Daoy (cell line): ENCODE measurements around the gene FGGY. TPM values are rescaled to one million over a fixed set of nuclear protein-coding genes. Genes with fewer than 3 reads are reported as not detected.
A peak's percentile ranks its signal among the peaks of the same experiment; 100 is the strongest.

Source experiments
- DNase-seq: peaks from one replicate; pipeline ENCODE4 v3.0.0-alpha.2; 2015; ENCODE audit warnings: low read depth
- total RNA-seq: library from RNA; depleted of rRNA; stranded (reverse); fragments of >200 nt; shearing (Covaris generic); gene quantifications from 2 replicates; pipeline ENCODE4 v1.2.3, GENCODE V29; 2014

Gene FGGY
- total RNA-seq, 1 experiment from 2014 or later: 15.7 TPM

- no peak for DNase-seq
Measured at GRCh38 chr1:59383963-59384362, 87.1 kb downstream of the FGGY start.

GRCh38 chr1:59384443-59384842 is 87.5 kb downstream of the FGGY start:
- no peak for DNase-seq

- DNase-seq: no peak
Measured at GRCh38 chr1:59388191-59388590, 91.3 kb downstream of the FGGY start.

DNA sequence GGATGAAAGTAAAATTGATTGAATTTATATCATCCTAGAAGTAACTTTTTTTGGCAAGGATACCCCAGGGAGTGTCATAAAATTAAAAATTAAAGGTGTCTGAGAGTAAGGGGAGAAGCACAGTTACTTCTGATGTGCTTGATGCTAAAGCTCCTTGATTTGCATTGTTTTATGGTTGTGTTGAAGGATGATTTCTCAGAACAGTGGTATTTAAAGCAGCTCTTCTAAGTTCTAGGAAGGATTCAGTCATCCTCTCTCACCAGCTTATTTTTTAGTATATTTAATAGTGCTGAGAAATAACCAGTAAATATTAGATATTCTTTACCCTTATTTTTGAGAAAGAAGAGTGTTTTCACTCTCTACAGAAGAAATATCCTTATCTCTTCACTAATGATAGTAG is 93.0 kb downstream of the FGGY start:
- DNase-seq: no peak

- DNase-seq: no peak
Measured at GRCh38 chr1:59390307-59390706, 93.4 kb downstream of the FGGY start.

GRCh38 chr1:59391212-59392179 is 94.6 kb downstream of the FGGY start:
- no peak for DNase-seq

- DNase-seq: peak; percentile 60
Measured at GRCh38 chr1:59393211-59394180, 96.6 kb downstream of the FGGY start.

DNA sequence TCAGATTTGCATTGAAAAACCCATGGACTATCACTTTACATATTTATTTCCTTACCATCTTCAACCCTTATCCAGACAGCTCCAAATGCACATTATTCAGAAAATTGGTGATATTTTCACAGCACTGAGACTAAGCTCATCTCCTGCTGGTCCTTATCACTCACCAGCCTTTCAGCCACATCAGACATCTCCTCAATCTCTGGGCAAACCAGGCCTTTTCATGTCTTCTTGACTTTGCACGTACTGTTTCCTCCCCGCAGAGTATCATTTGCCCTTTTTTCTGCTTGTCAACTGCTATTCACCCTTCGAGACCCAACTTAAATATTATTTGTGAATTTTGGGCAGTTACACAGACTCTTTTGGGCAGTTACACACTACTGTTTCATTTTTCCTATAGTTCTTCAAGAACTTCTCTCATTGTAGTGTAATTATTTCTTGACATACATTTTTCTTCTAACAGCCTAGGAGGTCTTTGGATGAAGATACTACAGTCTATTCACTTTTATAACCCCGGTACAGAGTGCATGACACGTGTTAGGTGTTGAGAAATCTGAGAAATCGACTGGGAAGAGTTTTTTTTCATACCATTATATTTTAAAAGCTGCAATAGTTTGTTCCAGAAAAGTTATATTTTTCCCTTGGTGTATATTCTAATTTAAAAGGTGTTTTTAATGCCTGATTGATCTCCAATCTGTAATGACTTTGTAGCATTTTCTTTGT is 98.0 kb downstream of the FGGY start:
- no peak for DNase-seq

- no peak for DNase-seq
Measured at GRCh38 chr1:59396387-59396786, 99.5 kb downstream of the FGGY start.

DNA sequence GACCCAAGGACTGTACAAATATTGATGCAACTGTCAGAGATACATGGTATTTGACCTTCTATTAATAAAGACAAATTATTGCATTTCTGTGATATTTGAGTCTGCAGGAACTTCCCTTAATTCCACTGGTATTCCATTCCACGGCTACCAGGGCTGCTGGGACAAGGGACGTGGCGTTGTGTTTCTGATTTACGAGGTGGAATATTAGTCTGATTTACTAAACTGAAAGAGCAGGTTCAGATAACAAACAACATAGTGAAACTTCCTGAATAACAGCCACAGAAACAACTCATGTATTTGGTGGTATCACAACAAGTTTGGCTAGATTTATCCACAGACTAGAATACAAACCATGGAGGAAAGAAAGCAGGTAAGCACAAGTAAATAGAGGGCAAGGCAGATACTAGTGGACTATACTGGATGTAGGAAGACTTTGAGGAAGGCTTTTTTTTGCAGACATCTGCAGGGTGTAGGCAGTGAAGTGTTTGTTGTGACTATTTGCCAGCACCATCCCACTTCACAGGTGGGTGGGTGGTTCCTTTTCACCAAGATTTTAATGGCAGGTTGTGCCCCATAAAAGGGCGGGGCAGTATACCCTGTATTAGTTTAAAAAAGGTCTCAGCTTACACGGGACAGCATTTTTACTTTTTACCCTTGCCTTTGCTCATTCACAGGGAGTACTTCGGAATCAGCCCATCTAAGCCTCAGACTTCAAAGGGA is 100.4 kb downstream of the FGGY start:
- DNase-seq: no peak

GRCh38 chr1:59399642-59400041 is 102.7 kb downstream of the FGGY start:
- no peak for DNase-seq

GRCh38 chr1:59401581-59401980 is 104.7 kb downstream of the FGGY start:
- DNase-seq: no peak

- DNase-seq: no peak
Measured at GRCh38 chr1:59404796-59405195, 107.9 kb downstream of the FGGY start.

DNA sequence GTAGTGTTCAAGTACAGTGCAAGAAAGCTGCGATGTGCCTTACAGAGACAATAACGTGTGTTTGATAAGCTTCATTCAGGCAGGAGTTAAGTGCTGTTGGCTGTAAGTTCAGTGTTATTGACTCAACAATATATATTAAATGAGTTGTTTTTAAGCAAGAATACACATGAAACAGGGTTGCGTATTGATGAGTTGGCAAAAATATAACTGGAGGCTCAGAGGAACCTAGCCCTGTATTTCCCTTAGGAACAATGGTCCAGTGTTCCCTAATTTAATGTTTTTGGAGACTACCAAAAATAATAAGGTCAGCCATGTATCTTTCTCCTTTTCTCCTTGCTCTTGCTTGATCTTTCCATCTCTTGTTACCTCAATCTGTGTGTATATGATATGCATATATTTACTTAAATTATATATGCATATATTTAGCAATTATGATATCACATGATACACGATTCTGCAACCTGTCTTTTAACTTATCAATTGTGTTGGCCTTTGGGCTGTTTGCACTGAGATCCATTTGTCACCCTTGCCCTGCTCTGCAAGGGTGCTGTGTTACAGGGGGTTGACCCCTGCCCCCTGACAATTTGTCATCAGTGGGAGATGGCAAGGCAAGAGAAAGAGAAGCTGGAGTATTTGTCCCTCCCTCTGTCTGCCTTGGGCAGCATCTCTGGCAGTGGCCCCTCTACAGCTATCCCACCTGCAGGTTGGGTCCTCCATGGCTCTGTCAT is 109.7 kb downstream of the FGGY start:
- no peak for DNase-seq

GRCh38 chr1:59408608-59409240 is 111.8 kb downstream of the FGGY start:
- DNase-seq: no peak

DNA sequence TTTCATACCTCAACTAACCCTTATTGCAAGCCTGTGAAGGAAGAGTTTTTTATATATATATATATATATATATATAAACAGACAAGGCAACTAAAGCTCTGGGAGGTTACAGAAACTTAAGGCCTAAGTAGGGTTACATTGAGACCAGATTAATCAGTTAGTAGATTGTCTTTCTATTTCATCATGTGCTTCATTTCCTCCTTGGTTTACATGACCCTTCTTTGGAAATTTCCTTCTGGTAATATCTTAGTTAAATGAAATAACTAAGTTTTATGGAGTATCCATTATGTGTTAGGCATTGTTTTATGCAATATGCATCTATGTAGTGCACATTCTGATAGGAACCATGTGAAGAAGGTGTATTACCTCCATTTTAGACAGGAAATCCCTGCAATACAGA is 112.7 kb downstream of the FGGY start:
- DNase-seq: no peak

DNA sequence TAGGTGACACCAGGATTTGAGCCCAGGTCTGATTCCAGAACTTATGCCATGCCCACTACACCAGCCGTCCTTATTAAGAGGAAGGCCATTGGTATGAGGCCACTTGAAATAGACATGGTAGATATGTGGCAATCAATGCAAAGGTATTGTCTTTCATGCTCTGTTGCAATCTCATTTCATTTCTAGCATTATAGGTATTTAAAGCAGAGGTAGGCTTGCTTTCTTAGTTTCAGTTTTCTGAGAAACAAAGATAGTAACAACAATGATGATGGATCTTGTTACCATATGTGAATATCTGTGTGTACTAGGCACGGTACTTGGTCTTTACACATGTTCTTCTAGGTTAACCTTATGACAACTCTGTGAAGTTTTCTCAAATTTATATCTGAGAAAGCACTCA is 113.1 kb downstream of the FGGY start:
- no peak for DNase-seq

DNA sequence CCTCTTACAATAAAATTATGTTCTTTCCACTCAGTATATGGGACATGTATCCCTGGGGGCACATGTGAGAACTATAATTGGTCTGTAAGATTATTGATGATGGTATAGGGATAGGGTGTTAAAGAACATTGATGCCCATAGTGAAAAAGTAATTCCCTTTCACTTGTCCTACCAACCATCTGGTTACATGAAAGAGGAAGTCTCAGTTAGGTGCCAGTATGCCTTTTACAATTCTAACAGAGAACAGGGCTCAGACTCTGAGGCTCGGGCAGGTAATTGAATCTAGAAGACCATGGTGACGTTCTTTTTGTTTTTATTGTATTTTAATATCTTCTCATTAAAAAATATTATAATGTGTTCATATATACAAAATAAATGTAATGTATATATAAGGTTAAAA is 113.6 kb downstream of the FGGY start:
- no peak for DNase-seq

DNA sequence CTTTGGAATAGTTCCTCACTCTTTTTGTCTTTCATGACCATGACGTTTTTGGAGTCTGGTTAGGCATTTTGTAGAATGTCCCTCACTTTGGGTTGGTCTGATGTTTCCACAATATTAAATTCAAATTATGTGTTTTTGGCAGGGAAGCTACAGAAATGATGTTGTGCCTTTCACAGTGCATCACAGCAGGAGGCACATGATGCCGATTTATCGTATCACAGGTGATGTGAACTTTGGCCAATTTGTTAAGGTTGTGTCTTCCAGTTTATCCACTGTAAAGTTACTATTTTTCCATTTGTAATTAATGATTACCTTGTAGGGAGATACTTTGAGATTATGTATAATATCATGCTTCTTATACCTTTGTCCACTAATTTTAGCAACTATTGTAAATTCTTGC is 114.3 kb downstream of the FGGY start:
- no peak for DNase-seq
